IMR-90 (cell line): ENCODE results near the gene PHACTR2. TPM values are rescaled to one million over a fixed set of nuclear protein-coding genes. Genes with fewer than 3 reads are reported as not detected.

Experiments used
- ATAC-seq: fragments of 200-7000 bp; cut with Tn5 transposase; 2 replicates; pipeline ENCODE4 v1.9.1; 2020; ENCODE audit warnings: low read depth, mild to moderate bottlenecking, moderate library complexity
- BruUV-seq: library from RNA; stranded (reverse); fragments of 400-500 nt; replicated peaks from 2 replicates; lab custom pipeline; 2021; lab: Mats Ljungman, UMichigan
- CTCF ChIA-PET: fragments of 300-600 bp; formaldehyde crosslinking; extraction: SDS; loops from one replicate; lab custom pipeline; 2021; ENCODE audit warnings: antibody characterized with exemption; lab: Yijun Ruan, JAX
- POLR2A ChIA-PET: fragments of 300-600 bp; sonication (Branson Sonifier 250); formaldehyde crosslinking; loops from one replicate; lab custom pipeline; 2022; ENCODE audit warnings: antibody characterized with exemption; ENCODE audit not compliant: unreplicated experiment; lab: Charles Lee
- DNase-seq: peaks from one replicate; pipeline ENCODE4 v3.0.0; 2013
- H2AFZ ChIP-seq: replicated peaks from 2 replicates; pipeline ENCODE3; 2013; ENCODE audit warnings: low read length, mild to moderate bottlenecking; ENCODE audit not compliant: poor library complexity
- H2AK5ac ChIP-seq: 2 replicates; pipeline ENCODE4 v1.6.1; 2013; ENCODE audit warnings: low read depth, low read length, inconsistent platforms
- H2AK9ac ChIP-seq: replicated peaks from 2 replicates; pipeline ENCODE3; 2013; ENCODE audit warnings: mild to moderate bottlenecking, low read depth, low read length, moderate library complexity; ENCODE audit not compliant: poor library complexity
- H2BK120ac ChIP-seq: 2 replicates; pipeline ENCODE4 v1.6.1; 2013; ENCODE audit warnings: low read depth, low read length, inconsistent platforms
- H2BK15ac ChIP-seq: 3 replicates; pipeline ENCODE4 v1.6.1; 2013; ENCODE audit warnings: low read depth, low read length, inconsistent platforms
- H2BK20ac ChIP-seq: 2 replicates; pipeline ENCODE4 v1.6.1; 2013; ENCODE audit warnings: low read depth, mild to moderate bottlenecking, inconsistent platforms, low read length, moderate library complexity
- H2BK5ac ChIP-seq: 2 replicates; pipeline ENCODE4 v1.6.1; 2013; ENCODE audit warnings: mild to moderate bottlenecking, low read depth, low read length, inconsistent platforms; ENCODE audit not compliant: poor library complexity, severe bottlenecking
- H3K14ac ChIP-seq: replicated peaks from 2 replicates; pipeline ENCODE4 v1.6.1; 2013; ENCODE audit warnings: low read depth, low read length, inconsistent platforms
- H3K18ac ChIP-seq: 2 replicates; pipeline ENCODE4 v1.6.1; 2013; ENCODE audit warnings: low read depth, low read length, control low read depth
- H3K23ac ChIP-seq: 2 replicates; pipeline ENCODE4 v1.6.1; 2013; ENCODE audit warnings: low read depth, low read length, inconsistent platforms
- H3K27ac ChIP-seq: 2 replicates; pipeline ENCODE4 v1.5.1; 2013; ENCODE audit warnings: mild to moderate bottlenecking, control low read depth, low read length; ENCODE audit not compliant: insufficient read depth
- H3K27me3 ChIP-seq: 2 replicates; pipeline ENCODE4 v1.6.1; 2013; ENCODE audit warnings: low read length; ENCODE audit not compliant: control insufficient read depth, insufficient read depth
- H3K36me3 ChIP-seq: 2 replicates; pipeline ENCODE4 v1.6.1; 2013; ENCODE audit warnings: low read length, mixed read lengths; ENCODE audit not compliant: control insufficient read depth, insufficient read depth
- H3K4ac ChIP-seq: 2 replicates; pipeline ENCODE4 v1.6.1; 2013; ENCODE audit warnings: low read depth, low read length, inconsistent platforms
- H3K4me1 ChIP-seq: 2 replicates; pipeline ENCODE4 v1.6.1; 2013; ENCODE audit warnings: low read length, mixed read lengths; ENCODE audit not compliant: control insufficient read depth, insufficient read depth
- H3K4me2 ChIP-seq: 2 replicates; pipeline ENCODE4 v1.6.1; 2013; ENCODE audit warnings: low read depth, mild to moderate bottlenecking, control low read depth, low read length, moderate library complexity
- H3K4me3 ChIP-seq: 2 replicates; pipeline ENCODE4 v1.5.1; 2013; ENCODE audit warnings: low read depth, mild to moderate bottlenecking, control low read depth, low read length, moderate library complexity; ENCODE audit not compliant: insufficient read depth
- H3K56ac ChIP-seq: 2 replicates; pipeline ENCODE4 v1.6.1; 2013; ENCODE audit warnings: low read length, inconsistent platforms; ENCODE audit not compliant: insufficient read depth; ENCODE audit errors: extremely low read depth
- H3K79me1 ChIP-seq, 2 experiments: 2 replicates each; pipeline ENCODE4 v1.6.1; 2013; ENCODE audit warnings: low read length in 2 of 2, inconsistent platforms in 1 of 2, low read depth in 1 of 2
- H3K9ac ChIP-seq: 2 replicates; pipeline ENCODE4 v1.6.1; 2013; ENCODE audit warnings: low read depth, low read length, control low read depth
- H3K9me1 ChIP-seq: 2 replicates; pipeline ENCODE4 v1.6.1; 2013; ENCODE audit warnings: low read length, inconsistent platforms; ENCODE audit not compliant: insufficient read depth
- H3K9me3 ChIP-seq: 2 replicates; pipeline ENCODE4 v1.6.1; 2013; ENCODE audit warnings: low read length; ENCODE audit not compliant: control insufficient read depth, insufficient read depth
- H4K20me1 ChIP-seq: 2 replicates; pipeline ENCODE4 v1.6.1; 2013; ENCODE audit warnings: low read length, inconsistent platforms; ENCODE audit not compliant: insufficient read depth
- H4K5ac ChIP-seq: 2 replicates; pipeline ENCODE4 v1.6.1; 2013; ENCODE audit warnings: mild to moderate bottlenecking, low read depth, low read length, control low read depth
- H4K8ac ChIP-seq, 2 experiments: 2 replicates each; pipeline ENCODE4 v1.6.1; 2013; ENCODE audit warnings: low read depth in 2 of 2, low read length in 2 of 2, control low read depth in 1 of 2, inconsistent platforms in 1 of 2
- H4K91ac ChIP-seq: 2 replicates; pipeline ENCODE4 v1.6.1; 2013; ENCODE audit warnings: low read depth, low read length, inconsistent platforms; ENCODE audit not compliant: insufficient read depth
- CHD1 ChIP-seq: IDR thresholded peaks from 2 replicates; pipeline ENCODE4 v1.6.1; 2012; ENCODE audit warnings: low read depth, low read length, improper control_type of control experiment
- FOS ChIP-seq: fragments of 150-350 bp; IDR thresholded peaks from 2 replicates; pipeline ENCODE4 v1.6.1; 2016; ENCODE audit warnings: low read depth, low read length
- MXI1 ChIP-seq: IDR thresholded peaks from 2 replicates; pipeline ENCODE4 v1.6.1; 2012; ENCODE audit warnings: low read depth, mild to moderate bottlenecking, low read length, moderate library complexity, borderline replicate concordance
- NFE2L2 ChIP-seq: fragments of 150-350 bp; IDR thresholded peaks from 2 replicates; pipeline ENCODE4 v1.6.1; 2016; ENCODE audit warnings: low read depth, mild to moderate bottlenecking, low read length
- RCOR1 ChIP-seq: IDR thresholded peaks from 2 replicates; pipeline ENCODE4 v1.6.1; 2012; ENCODE audit warnings: mild to moderate bottlenecking, low read length, improper control_type of control experiment; ENCODE audit not compliant: insufficient replicate concordance
- SMC3 ChIP-seq: fragments of 150-350 bp; IDR thresholded peaks from 2 replicates; pipeline ENCODE4 v1.6.1; 2016; ENCODE audit warnings: low read depth, mild to moderate bottlenecking, antibody characterized with exemption, low read length, moderate library complexity
- WGBS, 2 experiments: methylation state at CpG; one replicate each; pipeline versions ENCODE4 v1.1.5 to v1.1.7; 2013; ENCODE audit warnings: missing lambda C conversion rate in 2 of 2; ENCODE audit not compliant: insufficient read length in 1 of 2; ENCODE audit errors: extremely low coverage in 2 of 2; 5-methylcytosine and 5-hydroxymethylcytosine counted together
- dilution Hi-C: fragments of 300-500 bp; cut with HindIII; formaldehyde crosslinking; loops from one replicate; pipeline ENCODE4 v1.14.3; 2018; ENCODE audit warnings: low sequenced_read_pairs; ENCODE audit not compliant: unreplicated experiment
- in situ Hi-C: fragments of 300-500 bp; cut with MboI; formaldehyde crosslinking; loops from 3 replicates; pipeline ENCODE4 v1.14.3; 2019; ENCODE audit warnings: low sequenced_read_pairs, inconsistent platforms, mixed read lengths
- intact Hi-C: fragments of 100-400 bp; cut with micrococcal nuclease; formaldehyde crosslinking; loops from 2 replicates; pipeline ENCODE4 v1.10.0; 2022
- polyA plus RNA-seq, 3 experiments: library from polyadenylated mRNA; depleted of rRNA; stranded (reverse); fragments of >200 nt; gene quantifications; 2 replicates each; pipeline ENCODE4 v1.2.3, GENCODE V29; 2012; ENCODE audit warnings: low replicate concordance in 1 of 3
- total RNA-seq: library from RNA; depleted of rRNA; stranded (reverse); fragments of >200 nt; gene quantifications from 2 replicates; pipeline ENCODE4 v1.2.3, GENCODE V29; 2012
- TF ChIP-seq, protein P1 (sequence below): conservative IDR thresholded peaks from 2 replicates; pipeline ENCODE4 v1.5.1; 2012; ENCODE audit warnings: mild to moderate bottlenecking, low read depth, low read length, improper control_type of control experiment
- TF ChIP-seq, protein P2 (sequence below): fragments of 150-350 bp; IDR thresholded peaks from 2 replicates; pipeline ENCODE4 v1.6.1; 2017; ENCODE audit warnings: mild to moderate bottlenecking, antibody characterized with exemption, low read length, low read depth

Gene PHACTR2
- total and polyA plus RNA-seq, 2 of the 4 experiments (the other 2 are of a cell fraction), result 14.5 to 74.2 TPM

DNA sequence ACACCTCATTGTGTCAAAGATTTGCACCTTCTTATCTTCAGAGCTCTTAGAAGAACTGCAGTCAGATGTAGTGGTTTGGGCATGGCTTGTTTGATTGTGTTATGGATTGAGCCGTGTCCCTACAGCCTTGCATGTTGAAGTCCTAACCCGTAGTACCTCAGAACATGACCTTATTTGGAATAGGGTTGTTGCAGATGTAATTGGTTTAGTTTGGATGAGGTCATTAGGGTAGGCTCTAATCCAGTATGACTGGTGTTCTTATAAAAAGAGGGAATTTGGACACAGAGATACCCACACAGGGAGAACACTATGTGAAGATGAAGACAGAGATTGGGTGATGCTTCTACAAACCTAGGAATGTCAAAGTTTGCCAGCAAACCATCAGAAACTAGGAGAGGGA, 35.4 kb upstream of the PHACTR2 start:
- no peak overlapping the region for H3K18ac ChIP-seq
- H4K8ac ChIP-seq, result no peak overlapping the region
- H3K14ac ChIP-seq, result no peak overlapping the region
- peaks cover 0 to 3% of the 10 kb centered on the region in 2 experiments; a peak in 2 of 4 replicates for H3K79me1 ChIP-seq
- no peak overlapping the region for H2BK15ac ChIP-seq
- TF ChIP-seq, protein P1, sequence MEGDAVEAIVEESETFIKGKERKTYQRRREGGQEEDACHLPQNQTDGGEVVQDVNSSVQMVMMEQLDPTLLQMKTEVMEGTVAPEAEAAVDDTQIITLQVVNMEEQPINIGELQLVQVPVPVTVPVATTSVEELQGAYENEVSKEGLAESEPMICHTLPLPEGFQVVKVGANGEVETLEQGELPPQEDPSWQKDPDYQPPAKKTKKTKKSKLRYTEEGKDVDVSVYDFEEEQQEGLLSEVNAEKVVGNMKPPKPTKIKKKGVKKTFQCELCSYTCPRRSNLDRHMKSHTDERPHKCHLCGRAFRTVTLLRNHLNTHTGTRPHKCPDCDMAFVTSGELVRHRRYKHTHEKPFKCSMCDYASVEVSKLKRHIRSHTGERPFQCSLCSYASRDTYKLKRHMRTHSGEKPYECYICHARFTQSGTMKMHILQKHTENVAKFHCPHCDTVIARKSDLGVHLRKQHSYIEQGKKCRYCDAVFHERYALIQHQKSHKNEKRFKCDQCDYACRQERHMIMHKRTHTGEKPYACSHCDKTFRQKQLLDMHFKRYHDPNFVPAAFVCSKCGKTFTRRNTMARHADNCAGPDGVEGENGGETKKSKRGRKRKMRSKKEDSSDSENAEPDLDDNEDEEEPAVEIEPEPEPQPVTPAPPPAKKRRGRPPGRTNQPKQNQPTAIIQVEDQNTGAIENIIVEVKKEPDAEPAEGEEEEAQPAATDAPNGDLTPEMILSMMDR, result no peak
- TF ChIP-seq MXI1 (no peak), FOS (no peak), NFE2L2 (no peak), CHD1 (no peak), RCOR1 (no peak), SMC3 (no peak)
- TF ChIP-seq, protein P2, sequence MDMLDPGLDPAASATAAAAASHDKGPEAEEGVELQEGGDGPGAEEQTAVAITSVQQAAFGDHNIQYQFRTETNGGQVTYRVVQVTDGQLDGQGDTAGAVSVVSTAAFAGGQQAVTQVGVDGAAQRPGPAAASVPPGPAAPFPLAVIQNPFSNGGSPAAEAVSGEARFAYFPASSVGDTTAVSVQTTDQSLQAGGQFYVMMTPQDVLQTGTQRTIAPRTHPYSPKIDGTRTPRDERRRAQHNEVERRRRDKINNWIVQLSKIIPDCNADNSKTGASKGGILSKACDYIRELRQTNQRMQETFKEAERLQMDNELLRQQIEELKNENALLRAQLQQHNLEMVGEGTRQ, result no peak
- H2AFZ ChIP-seq, result no peak overlapping the region
- ChIA-PET POLR2A (no interaction called here), CTCF (no interaction called here)
- dilution Hi-C loops, result no loop called here
- BruUV-seq, result no TSS peak
- H2BK120ac ChIP-seq, result no peak overlapping the region
- H3K4ac ChIP-seq, result no peak overlapping the region
- in situ Hi-C loops, result no loop called here
- H3K9me1 ChIP-seq, result peaks cover 4% of the 10 kb centered on the region; the same call in 1 of the 2 replicates
- DNase-seq (no peak), ATAC-seq (no peak)
- H3K23ac ChIP-seq, result no peak overlapping the region
- no peak overlapping the region for H3K27ac ChIP-seq
- no peak overlapping the region for H2AK9ac ChIP-seq
- no peak overlapping the region for H3K4me3 ChIP-seq
- H4K5ac ChIP-seq, result no peak overlapping the region
- no peak overlapping the region for H2BK20ac ChIP-seq
- H4K91ac ChIP-seq, result no peak overlapping the region
- H3K27me3 ChIP-seq, result no peaks in the 10 kb centered on the region
- no peak overlapping the region for H3K4me2 ChIP-seq
- H4K20me1 ChIP-seq, result no peaks in the 10 kb centered on the region
- H2AK5ac ChIP-seq, result no peak overlapping the region
- 80% methylated on average over 1 of the region's 2 CpGs; no CpG with 5 or more reads in 1 of the 2 experiments for WGBS, 2 experiments
- no peak overlapping the region for H3K9ac ChIP-seq
- H3K36me3 ChIP-seq, result no peaks in the 10 kb centered on the region
- H2BK5ac ChIP-seq, result no peak overlapping the region
- intact Hi-C loops, result loop anchor here (1.0 kb wide), 1 partner anchor 28 kb away; no protein-coding TSS in a partner anchor
- H3K9me3 ChIP-seq, result no peaks in the 10 kb centered on the region
- no peak overlapping the region for H3K56ac ChIP-seq
- H3K4me1 ChIP-seq, result no peaks in the 10 kb centered on the region
